DMS79 treated with DMSO at 0.1 percent for 48 hours (cell line): ENCODE measurements around the gene IGFBP4.
A peak's percentile ranks its signal among the peaks of the same experiment; 100 is the strongest.

Source experiments
- DNase-seq: peaks from one replicate; lab custom pipeline; 2025; lab: John Stamatoyannopoulos, UW

The IGFBP4 gene

DNA sequence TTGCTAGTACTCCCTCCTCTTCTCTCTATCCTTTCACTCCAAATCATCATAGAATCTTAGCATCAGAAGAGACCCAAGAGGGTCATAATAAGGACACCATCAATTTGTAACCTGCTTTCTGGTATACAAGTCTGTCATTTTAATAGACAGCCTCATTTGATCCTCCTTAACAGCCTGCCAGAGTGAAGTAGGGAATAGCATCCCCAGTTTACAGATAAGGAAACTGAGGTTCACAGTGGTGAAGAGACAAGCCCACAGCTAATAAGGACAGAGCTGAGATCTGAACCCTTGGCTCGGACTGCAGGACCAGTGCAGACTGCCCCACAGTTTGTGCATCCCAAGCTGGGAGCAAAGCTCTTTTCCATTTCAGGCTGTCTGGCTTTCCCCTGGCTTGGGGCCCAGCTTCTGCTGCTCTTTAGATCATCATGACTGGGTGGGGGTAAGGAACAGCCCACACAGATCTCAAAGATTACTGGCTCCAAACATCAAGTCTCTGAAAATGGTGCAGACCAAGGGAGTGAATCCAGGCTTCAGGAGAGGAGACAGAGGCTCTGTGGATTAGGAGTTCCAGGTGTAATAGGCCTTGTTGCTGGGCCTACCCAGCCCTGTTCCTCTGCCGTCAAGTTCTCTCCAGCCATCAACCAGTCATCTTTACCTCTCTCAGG, 10.3 kb upstream of the IGFBP4 start:
- DNase-seq: no peak

DNA sequence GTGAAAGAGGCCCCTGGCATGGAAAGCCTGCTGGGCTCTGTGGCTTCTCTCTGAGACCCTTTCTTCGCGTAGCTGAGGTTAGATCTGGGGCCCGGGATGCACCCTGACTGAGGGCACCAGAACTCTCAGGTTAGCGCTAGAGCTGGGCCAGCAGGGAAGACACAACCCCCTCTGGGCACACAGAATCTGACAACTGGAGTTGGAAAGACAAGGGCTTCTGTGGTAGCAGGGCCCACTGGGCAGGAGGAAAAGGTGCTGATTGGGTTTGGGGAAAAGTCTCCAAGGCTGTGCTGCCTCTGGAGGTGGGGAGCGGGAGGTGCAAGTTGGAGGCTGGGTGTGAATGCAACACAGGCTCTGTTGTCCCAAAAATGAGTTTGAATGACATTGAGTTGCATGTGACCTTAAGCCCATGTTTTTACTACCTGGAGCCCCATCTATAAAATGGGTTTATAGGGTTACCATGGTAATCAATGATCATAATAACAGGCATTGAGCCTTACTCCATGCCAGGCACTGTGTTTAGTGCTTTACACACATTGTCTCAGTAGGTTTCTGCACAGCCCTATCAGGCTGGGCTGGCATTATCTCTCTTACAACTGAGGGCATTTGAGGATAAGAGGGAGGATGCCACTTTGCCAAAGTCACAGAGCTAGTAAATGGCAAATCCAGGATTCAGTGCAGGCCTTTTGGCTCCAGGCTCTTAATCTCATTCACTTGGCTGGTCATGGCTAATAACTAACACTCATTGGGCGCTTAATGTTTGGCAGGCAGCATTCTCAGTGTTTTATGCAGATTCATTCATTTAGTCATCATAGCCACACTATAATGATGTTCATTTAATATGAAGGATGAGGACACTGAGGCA, 9.5 kb upstream of the IGFBP4 start:
- no peak for DNase-seq

DNA sequence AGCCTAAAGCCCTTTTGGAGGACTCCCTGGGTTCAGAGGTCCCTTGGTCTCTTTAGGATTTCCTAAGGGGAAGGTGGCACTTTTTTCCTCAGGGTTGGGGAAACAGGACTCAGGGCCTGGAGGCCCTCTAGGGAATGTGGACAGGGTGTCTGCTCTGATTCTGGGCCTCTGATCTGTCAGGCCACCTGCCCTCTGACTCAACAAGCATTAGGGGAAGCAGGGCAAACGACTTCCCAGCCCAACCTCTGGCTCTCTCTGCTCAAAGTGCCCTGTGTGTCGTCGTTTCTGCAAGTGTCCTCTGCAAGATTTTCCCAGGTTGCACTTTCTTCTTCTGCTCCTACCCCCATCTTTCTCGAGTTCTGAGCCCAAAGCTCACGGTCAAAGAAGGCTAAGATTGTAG, 6.6 kb upstream of the IGFBP4 start:
- no peak for DNase-seq

DNA sequence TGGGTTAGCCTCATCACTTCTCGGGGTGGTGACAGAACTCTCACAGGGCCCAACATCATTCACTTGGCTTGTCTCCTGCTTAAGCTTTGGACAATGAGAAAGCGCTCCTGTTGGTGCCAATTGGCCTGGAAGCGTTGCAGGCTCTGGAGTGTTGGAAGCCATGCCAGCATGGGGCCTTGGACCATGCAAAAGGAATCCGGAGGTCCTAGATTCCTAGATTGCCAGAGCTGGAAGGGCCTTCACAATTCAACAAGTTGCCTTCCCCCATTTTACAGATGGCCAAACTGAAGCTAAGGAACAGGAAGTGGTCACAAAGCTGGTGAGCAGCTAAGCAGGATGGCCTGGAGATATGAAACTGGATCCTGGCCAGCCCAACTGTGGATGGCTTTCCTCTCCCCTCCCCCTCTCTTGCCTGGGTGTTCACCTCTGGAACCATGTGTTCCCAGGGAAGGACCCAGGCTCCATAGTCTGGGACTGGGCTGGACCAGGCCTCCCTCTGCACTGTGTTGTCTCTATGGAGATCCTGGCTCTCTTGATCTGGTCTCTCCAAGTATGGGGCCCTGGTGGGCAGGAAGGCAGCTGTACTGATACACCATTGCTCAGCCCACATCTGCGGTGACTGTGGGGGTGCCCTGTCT, 6.0 kb upstream of the IGFBP4 start:
- DNase-seq: no peak

DNA sequence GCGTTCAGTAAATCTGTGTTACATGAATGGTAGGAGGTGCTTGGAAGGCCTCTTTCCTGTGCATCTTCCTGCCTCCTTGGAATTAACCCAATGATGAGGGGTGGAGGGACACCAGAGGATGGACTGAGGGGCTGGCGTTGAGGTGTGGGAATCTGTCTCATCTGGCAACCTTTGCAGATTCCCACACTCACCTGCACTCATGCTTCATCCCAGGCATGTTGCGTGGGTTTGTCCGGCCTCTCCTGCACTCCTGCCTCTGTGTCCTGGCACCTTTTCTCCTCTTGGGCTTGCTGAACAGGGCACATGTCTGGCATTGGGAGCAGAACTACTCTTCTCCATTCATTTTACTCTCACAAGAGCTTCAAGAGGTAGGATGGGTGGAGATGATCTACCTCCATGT, 3.1 kb upstream of the IGFBP4 start:
- DNase-seq: no peak

DNA sequence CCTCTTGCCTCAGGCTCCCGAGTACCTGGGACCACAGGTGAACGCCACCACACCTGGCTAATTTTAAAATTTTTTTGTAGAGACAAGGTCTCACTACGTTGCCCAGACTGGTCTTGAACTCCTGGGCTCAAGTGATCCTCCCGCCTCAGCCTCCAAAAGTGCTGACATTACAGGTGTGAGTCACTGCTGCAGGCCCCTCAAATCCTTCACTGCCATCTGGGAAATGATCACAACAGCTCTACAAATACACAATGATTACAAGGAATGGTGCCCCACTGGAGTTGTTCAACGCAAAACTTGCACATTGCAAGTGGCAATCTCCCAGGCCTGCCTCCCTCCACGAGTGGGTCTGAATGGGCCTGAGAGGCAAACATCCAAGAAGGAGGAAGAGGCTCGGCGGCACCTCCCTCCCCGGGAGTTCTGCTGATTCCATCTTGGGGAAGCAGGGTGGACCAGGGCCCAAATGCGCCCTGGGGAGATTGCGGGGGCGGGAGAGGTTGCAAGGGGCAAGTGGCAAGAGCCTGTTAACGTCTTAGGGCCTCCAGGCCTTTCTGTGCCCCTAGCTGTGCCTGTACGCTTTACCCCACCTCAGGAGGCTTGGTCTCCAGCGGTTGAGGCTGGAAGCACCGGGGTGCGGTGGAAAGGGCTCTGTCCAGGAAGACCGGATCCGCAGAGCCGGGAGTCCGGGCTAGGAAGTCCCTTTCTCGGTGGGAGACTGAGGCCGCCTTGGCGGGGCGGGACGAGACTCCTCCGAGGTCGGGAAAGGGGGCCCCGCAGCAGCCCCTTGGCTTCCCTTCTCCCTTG, 656 bp upstream of the IGFBP4 start:
- no peak for DNase-seq

DNA sequence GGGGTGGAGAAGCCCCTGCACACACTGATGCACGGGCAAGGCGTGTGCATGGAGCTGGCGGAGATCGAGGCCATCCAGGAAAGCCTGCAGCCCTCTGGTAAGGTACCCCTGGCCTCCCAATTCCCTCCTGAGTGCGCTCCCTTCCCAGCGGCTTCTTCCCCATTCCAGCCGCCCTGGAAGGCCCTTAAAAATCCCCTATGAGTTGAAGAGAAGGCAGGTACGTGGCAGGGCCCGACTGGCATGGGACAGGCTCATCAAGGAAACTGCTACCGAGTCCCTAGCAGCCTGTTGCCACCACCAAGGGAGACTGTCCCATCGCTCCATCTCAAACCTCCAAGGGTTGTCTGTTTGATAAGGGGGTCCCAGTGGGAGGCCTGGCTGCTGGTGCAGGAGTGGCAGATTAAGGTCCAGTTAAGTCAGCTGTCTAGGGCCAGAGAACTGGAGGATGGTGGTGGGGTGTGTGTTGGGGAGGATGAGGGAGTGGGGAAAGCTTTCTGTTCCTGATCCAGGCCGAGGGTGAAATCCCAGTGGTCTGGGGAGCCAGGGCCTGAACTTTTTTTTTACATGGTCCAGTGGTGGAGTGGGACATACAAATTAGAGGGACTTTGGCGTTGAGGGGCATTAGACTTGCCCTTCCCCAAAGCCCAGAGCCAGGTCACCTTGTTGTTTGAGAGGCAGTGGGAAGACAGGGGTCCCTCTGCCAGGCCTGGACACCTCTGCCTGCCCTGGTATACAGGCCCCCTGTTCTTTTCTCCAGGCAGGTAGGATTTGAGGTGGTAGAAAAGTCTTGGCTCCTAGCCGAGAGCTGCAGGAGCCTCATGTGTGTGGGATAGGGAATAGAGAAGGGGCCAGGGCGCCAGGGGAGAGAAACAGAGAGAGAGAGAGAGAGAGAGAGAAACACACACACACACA, 994 bp downstream of the IGFBP4 start:
- peak; percentile 20 for DNase-seq

DNA sequence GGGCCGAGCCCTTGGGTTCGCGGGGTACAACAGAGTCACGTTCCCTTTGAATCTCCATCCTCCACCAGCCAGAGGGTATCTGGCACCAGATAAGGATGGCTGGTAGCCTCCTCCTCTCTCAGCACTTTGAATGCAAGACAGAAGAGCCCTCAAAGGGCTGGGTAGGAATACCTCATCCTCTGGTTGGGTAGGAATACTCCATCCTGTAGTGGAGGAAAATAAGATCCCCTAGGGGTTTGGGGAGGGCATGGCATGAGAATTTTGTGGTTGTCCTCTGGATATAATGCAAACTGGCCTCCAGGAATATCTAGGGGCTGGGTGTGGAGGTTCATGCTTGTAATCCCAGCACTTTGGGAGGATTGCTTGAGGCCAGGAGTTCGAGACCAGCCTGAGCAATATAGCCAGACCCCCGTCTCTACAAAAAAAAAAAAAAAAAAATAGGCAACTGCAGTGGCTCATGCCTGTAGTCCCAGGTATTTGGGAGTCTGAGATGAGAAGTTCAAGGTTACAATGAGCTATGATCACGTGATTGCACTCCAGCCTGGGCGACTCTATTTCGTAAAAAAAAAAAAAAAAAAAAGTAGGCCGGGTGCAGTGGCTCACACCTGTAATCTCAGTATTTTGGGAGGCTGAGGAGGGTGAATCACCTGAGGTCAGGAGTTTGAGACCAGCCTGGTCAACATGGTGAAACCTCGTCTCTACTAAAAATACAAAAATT, 2.7 kb downstream of the IGFBP4 start:
- no peak for DNase-seq

DNA sequence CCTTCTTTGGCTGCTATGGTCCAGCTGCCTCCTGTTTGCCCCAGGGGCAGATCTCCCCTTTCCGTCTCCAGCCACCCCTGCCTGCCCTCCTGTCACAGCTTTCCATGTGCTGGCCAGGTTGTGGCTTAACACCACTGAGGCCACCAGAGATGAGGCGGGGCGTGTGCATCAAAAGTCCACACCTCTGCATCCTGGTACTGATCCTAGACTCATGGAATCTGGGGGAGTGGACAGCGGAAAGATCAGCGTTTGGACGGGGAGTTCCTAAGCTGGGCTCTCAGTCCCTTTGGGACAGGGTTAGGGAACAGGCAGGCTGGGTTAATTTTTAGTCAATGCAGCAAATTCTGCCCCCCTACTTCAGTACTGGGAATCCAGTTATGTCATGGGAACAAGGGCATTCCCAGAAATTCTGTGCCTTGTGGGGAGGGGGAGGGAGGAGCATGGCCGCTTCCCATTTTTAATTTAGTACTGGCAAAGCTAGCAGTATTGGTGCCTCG, 3.9 kb downstream of the IGFBP4 start:
- DNase-seq: no peak

DNA sequence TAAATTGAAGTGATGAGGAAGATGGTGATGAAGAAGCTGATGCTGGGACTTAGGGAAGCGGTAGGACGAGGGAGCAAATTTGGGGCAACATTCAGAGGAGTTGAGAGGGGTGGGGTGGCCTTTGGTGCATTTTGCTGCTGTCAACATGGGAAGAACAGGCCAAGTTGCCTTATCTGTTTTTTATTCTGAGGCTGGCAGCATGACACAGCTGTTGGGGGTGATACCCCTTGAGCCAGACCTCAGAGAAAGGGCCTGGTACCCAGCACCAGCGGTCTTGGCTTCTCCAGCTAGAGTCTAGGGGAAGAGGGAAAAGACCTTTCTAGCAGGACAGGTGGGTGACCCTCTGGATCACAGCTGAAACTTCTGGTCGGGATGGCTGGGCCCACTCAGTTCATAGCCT, 4.6 kb downstream of the IGFBP4 start:
- no peak for DNase-seq

DNA sequence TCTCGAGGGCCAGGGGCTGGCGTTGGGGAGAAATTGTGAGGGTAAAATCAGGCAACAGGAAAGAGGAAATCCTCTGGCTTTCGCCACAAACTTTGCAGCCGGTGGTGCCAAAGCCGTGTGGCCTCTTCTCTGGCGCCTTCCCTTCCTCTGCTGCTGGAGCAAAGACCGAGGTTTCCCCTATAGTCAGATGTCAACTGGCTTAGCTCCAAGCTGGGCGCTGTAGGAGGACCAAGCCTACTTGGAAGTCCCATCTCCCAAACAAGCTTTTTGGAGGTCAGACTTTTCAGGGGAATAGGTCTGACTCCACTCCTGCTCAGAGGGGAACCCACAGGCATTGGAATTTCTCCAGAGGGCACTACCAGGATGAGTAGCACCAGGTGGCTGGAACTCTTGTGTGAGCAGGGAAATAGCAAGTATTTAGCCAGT, 5.0 kb downstream of the IGFBP4 start:
- no peak for DNase-seq

DNA sequence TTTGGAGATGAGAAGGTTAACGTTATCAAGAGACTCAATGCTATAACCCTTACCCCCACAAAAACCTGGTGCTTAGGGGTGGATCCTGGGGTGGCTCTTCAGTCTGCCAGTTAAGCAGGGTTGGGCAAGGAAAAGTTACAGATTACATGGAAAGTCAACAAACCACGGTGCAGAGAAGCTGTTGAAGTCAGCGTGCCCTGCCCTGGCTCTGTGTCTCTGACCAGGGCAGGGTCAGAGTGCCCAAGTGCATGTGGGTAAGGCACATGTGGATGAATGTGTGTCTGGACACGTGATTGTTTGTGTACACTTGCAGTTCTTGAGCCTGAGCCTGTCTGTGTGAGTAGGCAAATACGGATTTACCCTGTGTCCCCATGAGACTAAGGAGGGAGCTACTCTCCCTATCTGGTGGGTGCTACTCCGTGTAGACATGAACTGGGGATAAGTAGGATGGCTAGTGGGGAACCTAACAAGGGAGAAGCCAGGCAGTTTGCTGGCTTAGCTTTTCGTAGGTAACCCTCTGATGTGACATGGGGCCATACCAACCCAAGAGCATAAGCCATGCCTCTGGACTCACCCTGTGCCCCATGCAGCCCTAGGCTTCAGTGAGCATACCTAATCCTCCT, 5.5 kb downstream of the IGFBP4 start:
- no peak for DNase-seq

DNA sequence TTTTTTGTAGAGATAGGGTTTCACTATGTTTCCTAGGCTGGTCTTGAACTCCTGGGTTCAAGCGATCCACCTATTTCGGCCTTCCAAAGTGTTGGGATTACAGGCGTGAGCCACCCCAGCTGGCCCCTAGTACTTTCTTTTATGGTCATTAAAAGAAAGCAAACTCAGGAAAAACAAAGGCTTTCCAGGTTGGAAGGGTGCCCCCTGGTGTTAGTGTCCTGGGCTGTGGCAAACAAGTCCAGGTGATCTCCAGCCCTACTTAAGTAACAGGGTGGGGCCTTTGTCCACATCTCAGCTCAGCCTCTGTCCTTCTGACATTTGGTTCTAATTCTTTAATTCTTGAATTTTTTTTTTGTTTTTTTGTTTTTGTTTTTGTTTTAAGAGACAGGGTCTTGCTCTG, 6.9 kb downstream of the IGFBP4 start:
- no peak for DNase-seq

DNA sequence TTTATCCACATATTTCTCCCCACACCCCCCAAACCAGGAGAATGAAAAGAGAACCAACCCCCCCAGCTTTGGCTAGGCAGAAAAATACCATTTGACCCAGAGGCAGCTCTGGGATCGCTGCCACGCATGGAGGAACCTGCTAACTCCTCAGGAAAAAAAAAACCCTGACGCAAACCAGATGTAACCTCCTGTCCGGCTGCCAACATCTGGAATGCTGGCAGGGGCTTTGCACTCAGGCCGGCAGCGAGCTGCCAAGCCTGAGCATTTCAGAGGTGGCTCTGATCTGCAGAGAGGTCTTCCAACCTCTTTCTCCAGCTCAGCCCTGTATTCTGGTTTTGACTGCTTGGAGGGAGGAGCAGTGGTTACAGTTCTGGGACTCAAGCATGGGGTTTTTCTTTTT, 8.2 kb downstream of the IGFBP4 start:
- no peak for DNase-seq

DNA sequence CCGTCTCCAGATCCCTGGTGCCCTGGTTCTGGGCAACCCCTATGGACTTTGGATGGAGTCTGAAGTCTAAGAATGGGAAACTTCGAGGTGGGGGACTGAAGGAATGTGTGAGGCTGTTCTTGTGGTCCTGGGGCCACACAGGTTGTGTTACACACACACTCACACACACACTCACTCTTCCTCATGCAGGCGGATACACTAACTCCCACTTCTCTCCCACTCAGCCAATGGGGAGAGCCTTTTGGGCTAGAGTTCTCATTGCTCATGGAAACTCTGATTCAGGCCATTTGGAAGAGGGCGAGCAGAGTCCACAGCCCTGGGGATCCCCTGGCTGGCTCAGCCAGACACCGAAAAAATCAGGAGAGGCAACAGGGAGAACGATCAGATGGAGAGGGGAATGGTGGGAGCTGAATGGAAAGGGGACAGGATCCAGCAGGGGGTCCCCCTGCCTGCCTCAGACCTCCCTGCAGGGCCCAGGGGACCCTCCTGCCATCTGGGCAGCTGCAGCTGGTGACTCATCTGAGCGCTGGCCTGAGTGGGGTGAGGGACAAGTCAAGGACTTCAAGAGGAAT, 9.1 kb downstream of the IGFBP4 start:
- DNase-seq: no peak

DNA sequence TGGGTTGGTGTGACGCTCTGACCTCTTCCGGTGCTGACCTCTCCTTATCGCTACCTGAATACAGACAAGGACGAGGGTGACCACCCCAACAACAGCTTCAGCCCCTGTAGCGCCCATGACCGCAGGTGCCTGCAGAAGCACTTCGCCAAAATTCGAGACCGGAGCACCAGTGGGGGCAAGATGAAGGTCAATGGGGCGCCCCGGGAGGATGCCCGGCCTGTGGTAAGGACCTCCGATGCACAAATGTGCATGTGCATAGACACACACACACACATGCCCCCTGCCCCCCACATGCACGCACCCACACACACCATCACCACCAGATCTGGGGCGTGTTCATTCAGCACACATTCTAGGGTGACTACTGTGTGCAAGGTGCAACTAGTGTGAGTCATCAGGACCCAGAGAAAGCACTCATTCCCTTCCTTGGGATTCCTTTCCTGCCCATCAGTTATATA, 9.7 kb downstream of the IGFBP4 start:
- no peak for DNase-seq

DNA sequence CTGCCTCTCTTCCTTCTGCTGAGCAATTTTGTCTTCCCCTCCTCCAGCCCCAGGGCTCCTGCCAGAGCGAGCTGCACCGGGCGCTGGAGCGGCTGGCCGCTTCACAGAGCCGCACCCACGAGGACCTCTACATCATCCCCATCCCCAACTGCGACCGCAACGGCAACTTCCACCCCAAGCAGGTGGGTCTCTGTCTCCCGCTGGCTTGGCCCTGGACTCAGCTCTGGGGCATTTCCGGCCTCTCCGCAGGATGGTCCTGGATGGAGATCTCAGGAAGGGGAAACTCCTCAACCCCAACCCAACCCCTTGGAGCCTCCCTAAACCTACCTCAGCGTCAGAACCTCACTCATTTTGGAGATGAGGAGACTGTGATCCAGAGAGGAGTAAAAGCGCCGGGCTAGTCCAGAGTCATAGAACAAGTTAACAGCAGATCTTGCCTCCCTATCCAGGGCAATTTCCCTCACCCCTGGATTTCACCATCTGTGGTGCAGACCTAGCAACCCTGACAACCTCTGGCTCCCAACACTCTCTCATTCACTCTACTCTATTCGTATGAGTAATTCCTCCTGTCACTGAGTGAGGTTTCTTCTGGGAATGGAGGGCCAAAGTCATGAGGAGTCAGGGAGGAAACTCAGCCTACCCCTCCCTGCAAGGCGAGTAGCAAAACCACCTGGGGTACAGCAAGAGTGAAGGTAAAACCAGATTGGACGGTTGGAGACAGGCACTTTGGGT, 10.8 kb downstream of the IGFBP4 start:
- no peak for DNase-seq

DNA sequence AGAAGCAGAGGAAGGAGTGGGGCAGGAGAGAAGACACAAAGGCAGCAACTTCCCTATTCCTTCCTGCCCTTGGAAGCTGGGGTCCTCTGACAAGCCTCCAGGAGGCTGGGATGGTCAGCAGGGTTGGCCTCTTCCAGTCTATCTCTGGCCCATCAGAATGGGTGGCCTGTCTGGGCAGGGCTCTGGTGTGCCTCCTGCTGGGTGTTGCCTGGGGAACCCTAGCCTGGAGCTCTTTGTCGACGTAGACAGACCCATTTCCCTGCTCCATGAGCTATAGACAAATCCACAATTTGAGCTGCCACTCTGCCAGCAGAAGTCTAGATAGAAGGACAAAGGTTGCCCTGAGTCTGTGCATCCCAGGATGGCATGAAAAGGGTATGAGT, 11.4 kb downstream of the IGFBP4 start:
- no peak for DNase-seq
